Tongue (tissue), 2 donors: ENCODE data around the gene SPACA1. TPM values are rescaled to one million over a fixed set of nuclear protein-coding genes. Genes with fewer than 3 reads are reported as not detected.
"Not testable (repeated sequence)": the region's sequence is repeated elsewhere in the genome, so short reads cannot be mapped to it uniquely, and the experiment has no call there.

ENCODE experiments used
- DNase-seq: peaks from one replicate; pipeline ENCODE4 v3.0.0-alpha.2; 2015
- total RNA-seq: library from RNA; depleted of rRNA; stranded (reverse); fragments of >200 nt; gene quantifications from one replicate; pipeline ENCODE4 v1.2.3, GENCODE V29; 2014

The SPACA1 gene, protein sequence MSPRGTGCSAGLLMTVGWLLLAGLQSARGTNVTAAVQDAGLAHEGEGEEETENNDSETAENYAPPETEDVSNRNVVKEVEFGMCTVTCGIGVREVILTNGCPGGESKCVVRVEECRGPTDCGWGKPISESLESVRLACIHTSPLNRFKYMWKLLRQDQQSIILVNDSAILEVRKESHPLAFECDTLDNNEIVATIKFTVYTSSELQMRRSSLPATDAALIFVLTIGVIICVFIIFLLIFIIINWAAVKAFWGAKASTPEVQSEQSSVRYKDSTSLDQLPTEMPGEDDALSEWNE
- total RNA-seq, result not detected

DNA sequence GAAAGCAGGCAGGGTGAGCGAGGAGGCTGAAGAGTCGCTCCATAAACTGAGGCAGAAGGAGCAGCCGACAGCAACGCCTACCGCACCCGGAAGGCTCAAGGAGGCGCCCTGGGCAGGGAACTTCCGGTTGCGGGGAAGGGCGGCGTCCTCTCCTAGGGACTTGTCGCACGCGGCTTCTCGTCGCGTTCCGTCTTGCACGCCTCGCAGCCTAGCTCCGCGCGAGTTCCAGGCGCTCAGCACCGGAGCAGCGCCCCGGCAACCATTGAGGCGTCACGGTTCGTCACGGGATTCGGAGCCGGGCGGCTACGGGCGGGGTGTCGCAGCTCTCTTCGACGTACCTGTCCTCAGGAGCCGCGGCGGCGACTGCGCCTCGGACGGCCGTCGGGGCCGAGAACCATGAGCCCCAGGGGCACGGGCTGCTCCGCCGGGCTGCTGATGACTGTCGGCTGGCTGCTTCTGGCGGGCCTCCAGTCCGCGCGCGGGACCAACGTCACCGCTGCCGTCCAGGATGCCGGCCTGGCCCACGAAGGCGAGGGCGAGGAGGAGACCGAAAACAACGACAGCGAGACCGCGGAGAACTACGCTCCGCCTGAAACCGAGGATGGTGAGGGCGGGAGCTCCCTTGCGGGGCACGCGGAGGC is at the start of gene SPACA1:
Gene SPACA1, plus strand, starts transcription at position 332 of the 641 bp plus-strand sequence. Its CDS starts 65 bp downstream, at position 397.
- no peak for DNase-seq

DNA sequence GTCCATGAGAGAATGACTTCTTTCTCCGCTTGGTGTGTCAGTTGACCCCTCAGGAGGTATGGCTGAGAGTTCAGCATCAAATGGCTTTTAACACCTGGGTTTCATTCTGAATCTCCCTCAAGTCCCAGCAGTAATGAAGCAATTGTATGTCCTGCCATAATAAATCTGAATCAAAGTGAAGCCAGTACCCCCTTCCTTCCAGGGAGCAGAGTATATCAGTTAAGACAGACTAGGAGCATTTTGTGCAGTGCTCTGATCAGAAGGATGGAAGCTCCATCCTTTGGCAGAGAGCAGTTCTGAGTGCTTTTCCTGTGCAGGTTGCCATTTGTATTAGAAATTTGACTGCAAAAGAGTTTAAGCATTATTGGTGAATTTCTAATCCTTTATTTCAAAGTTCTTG is 46.9 kb upstream of the SPACA1 start:
- no peak for DNase-seq

DNA sequence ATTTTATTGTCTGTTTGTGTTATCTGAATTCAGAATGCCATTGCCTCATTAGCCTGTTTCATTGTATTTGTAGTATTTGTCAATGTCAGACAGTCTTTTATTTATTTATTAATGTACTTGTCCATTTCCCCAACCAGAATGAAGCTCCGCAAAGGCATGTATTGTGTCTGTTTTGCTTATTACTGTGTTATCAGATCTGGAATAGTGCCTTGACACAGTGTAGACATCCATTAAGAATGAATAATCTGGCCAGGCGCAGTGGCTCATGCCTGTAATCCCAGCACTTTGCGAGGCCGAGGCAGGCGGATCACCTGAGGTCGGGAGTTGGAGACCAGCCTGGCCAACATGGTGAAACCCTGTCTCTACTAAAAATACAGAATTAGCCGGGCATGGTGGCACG is 46.4 kb upstream of the SPACA1 start:
- not testable (repeated sequence) for DNase-seq

DNA sequence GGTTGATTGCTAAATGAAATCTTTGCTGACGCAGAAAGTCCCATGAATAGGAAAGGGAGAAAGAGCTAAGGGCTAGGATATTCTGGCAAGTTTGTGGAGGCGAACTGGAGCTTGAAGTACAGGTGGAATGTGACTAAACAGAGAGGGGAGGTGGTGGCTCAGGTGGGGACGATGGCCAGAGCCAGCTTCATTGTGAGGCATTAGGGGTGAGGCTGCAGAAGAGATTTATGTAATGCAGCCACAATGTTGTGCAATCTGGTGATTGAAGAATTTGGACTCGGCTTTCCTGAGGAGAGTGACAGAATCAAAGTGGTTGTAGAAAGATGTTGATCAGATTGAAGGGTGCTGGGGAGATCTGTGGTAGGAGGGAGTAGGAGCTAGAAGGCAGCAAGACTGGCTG is 42.9 kb upstream of the SPACA1 start:
- DNase-seq, result no peak

DNA sequence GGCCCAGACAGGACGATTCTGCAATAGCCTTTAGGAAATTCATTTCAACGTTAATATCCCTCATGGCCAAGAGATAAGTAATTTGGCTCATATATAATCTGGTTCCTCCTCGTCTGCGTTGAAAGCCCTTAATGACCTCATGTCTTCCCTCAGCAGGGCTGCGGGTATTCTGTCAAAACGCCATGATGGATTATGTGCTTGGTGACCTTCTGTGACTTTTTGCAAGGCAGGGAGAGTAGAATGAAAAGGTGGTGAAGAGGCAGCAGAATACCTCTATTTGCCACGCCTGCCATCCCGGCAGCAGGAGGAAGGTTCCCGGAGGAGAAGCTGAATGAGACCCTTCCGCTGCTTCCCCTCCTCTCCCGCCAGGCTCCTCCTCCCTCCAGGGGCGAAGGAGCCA is 41.1 kb upstream of the SPACA1 start:
- no peak for DNase-seq

DNA sequence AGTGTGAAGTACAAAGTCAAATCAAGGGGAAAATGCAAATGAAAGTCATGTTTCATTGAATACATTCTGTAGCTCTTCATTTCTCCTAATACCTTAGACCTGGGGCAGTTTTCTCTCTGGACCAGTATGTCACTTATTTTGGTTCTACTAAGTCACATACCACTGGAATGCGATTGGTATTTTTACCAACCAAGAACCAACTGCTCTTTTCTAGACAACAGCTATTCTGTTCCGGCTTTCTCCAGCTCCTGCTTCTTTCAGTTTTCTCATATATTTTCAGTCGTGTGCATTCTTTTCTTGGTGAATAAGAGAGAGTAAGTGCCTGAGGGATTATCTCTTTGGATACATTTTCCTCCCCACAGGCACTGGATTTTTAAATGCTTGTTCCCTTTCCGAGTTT is 39.2 kb upstream of the SPACA1 start:
- peak; percentile 11 for DNase-seq

DNA sequence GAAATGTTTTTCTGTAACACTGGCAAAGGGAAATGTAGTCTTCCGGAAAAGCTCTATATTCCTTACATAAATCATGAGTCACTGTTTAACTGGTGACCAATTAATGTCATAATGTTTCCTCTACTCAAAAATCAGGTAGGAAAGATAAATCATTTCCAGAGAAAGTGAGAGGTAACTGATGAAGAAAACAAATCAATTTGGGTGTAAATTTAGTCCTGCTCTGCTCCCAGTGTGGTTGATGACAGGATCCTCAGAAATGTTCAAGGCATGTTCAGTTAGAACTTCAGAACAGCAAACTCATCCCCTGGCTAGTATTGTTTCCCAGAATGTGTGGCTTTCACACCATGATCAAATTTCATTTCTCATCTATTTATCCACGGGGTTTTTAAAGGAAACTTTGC is 38.8 kb upstream of the SPACA1 start:
- peak; percentile 53 for DNase-seq

DNA sequence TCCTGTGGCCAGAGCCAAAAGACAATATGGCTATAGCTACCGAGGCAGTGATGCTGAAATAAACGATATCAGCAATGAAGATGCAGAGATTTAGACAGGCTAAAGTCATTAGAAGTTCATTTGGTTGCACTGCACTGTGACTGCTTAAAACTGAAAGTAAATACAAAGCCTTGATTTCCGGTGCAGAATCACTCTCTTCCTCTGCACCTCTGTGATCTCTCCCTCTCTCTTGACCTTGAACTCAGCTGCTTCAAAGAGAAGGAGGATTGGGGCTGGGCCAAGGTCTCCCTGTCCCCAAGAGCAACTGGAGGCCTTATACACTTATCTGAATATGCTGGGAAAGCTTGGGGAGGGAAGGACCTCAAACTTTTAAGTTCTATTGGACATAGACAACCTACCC is 34.6 kb upstream of the SPACA1 start:
- DNase-seq, result no peak

DNA sequence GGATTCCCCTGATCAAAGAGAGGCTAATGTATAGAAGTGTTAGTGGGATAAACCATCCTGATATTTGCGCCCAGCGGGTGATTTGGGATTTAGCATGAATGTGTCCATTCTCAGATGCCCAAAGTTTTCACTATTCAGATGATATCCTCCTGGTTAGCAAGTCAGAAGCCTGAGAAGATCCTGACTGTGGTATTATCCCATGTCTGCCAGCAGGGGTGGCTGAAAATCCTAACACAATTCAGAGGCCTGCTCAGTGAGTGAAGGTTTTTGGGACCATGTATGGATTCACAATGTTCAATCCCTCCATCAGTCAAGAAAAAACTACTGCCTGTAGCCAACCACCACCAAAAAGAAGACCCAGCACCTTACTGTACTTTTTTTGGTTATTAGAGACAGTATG is 34.1 kb upstream of the SPACA1 start:
- no peak for DNase-seq

DNA sequence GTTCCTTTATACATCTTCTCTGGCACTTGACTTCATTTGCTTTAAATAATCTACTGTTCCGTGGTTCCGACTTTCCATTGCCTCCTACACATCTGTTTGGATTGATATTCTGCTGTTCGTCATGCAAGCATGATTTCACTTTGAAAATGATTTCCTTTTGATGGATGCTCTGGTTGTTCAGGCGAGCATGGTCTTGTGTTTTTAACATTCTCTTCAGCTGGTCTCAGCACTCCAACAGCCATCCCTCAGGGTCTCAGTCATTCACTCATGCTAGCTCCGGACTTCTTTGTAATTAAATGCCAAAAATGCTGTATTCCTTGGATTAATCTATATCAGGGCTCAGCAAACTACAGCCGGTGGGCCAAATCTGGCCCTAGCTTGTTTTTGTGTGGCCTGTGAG is 27.2 kb upstream of the SPACA1 start:
- no peak for DNase-seq

DNA sequence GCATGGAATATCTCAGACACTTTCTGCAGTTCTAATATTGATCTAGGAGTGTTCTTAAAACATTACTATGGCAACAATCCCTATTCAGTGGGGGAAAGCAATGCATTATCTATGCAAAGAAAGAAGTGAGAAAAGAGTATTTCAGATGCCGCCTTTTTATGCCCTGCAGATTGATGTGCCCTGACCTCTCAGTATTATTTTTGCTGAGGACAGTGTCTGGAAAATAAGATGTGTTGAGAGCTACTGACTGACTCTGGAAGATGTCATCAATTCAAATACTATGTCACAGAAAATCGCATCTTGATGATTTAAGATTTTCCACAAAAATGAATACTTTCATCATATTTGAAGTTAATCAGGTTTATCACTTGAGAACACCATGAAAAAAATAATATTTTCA is 22.9 kb upstream of the SPACA1 start:
- DNase-seq, result no peak

DNA sequence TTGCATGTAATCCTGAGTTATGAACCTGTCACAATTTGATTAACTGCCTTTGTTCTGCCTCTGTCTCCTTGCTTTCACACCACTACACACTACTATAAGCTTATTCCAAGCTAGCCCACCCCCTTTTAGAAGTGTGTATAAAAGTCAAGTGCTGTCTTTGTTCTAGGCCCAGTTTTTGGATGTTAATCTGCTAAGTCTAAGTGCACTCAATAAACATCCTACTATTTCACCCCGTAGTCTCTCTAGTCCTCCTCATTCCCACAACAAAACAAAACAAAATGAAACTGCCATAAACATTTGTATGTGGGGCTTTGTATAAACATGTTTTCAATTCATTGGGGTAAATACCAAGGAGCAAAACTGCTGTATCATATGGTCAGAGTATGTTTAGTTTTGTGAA is 16.1 kb upstream of the SPACA1 start:
- DNase-seq, result no peak

DNA sequence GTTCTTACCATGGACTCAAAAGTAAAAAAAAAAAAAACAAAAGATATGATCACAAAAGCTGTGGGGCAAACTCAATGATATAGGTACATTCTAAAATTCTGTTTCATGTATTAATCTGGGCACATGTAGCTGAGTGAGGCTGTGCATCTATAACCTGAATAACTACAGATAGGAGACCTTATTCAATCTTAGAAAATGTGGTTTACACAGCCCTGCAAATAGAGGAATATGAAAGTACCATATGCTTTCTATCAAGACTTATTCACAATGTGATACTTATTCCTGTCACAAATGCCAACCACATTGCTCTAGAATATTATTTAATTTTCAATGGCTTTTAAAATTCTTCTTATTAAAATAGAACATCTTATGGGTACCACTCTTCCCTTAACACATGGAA is 3.1 kb upstream of the SPACA1 start:
- DNase-seq, result no peak

DNA sequence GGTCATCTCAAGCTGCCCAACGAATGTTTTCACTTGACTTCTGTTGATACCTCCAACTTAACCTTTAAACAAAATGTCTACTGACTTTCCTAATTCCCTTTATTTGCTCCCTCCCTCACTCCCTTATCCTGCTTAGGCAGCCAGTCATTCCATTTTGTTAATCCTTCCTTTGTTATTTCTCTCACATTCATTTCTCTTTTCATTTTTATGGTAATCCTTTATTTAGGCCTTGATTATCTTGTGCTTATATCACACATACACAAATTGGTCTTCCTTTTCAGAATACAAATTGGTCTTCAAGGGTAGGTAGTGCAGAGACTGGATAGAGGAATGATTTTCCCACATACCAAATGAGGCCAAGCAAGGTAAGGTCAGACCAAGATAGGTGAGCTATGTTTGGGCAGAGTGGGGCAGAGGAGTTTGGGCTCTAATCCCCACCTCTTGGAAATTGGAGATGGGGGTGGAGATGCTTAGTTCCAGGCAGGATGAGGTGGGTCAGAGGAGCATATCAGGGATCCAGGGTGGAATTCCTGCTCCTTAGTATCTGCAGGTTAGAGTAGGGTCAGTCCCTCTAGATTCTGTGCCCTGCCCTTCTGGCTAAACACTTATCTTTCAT is 2.0 kb upstream of the SPACA1 start:
- DNase-seq, result no peak

DNA sequence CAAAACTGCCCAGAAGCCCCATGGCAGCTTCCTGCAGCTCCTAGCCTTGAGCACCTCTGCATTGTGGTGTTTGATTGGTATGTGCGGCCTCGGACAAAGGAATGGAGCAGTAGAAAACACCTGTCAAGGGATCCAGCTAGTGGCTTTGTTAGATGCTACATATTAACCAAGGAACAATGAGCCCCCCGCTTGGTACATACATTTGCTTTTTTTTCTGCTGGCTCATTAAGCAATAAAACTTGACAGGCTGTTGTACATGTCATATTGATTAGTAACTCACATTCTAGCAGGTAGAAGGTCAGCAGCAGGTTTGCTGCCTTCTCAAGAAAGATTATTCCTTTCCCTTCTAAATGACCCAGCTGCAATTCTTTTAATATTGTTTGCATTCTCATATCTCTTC is 937 bp downstream of the SPACA1 start:
- no peak for DNase-seq

DNA sequence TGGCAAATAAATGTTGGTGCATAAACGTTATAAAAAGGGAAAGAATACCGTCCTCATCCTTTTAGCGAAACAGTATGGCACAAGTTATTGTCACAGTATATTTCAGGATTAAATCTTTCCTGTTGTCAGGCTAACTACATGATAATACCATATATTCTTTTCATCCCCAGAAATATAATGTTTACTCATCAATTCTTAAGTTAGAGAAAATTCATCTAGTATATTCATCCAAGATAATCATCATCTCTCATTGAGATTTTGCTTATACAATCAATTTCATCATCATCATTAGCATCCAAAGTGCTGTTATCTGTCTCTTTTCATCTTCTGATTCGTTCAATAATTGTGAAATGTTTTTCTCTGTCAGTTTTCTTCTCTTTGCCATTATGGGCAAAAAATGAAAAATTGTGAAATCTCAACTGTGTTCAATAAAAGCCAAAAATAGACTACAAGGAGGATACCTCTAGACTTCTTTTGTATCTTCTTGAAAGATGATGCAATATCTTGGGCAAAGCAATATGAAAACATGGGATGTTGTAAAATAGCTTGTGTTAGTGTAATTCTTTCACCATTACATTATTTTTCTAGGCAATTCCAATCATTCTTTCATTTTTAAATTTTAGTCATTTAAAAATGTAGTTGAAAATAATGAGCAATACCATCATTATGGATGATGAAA is 2.6 kb downstream of the SPACA1 start:
- DNase-seq, result no peak

DNA sequence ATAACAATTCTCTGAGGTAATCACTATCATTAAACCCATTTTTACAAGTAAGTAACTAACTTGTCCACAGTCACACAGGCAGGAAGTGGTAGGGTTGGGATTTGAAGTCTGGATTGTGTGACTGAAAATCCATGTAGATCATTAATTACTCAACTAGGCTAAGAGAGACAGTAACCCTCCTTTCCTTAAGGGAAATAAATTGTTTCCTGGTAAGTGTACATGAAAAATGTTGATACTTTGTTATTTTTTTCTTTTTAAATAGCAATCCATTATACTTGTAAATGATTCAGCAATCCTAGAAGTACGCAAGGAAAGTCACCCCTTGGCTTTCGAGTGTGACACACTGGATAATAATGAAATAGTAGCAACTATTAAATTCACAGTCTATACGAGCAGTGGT is 11.6 kb downstream of the SPACA1 start:
- no peak for DNase-seq

DNA sequence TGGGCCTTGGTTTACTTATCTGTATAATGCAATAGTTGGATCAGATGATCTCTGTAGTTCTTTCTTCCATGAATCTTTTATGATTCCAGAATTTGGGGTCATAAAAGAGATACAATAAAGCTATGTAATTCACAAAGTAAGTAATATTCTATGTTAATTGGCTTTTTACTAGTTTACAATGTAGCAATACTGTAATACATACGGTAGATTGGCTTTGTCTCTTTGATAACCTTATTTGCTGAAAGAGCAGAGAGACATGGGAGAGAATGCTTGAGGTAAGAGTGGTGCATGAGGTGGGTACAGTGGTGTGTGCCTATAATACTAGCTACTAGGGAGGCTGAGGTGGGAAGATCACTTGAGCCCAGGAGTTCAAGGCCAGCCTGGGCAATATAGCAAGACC is 14.7 kb downstream of the SPACA1 start:
- no peak for DNase-seq

DNA sequence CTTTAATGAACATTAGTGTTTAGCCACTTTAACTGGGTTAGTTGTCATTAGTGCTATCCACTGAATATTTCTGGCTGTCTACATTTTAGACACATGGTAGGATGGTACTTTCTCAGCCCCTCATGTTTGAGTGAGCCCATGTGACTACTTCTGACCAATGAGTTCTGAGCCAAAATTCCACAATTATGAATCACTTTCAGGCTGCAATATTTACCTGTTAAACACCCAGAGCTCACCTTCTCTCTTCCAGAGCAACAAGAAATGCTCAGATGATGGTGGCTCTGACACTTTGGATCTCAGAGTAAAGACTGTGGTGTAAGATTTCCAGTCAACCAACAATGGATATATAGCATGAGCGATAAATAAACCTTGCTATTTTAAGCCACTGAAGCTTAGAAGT is 24.8 kb downstream of the SPACA1 start:
- no peak for DNase-seq

DNA sequence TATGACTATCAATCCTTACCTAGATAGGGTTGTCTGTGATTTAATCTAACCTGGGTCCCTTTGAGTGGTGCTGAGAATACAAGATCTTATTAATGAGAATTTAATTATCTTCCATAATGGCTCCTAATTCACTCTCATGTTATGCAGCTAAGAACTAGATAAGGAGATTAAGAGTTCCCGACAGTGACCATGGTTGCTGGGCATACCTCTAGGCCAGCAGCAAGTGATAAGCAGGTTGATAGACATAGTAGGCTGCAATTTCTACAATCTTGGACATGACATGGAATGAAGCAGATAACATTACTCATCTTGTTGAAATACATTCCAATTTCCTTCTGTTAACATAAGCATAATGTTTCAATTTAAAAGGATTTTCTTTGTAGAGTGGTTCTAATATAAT is 27.1 kb downstream of the SPACA1 start:
- DNase-seq, result no peak

DNA sequence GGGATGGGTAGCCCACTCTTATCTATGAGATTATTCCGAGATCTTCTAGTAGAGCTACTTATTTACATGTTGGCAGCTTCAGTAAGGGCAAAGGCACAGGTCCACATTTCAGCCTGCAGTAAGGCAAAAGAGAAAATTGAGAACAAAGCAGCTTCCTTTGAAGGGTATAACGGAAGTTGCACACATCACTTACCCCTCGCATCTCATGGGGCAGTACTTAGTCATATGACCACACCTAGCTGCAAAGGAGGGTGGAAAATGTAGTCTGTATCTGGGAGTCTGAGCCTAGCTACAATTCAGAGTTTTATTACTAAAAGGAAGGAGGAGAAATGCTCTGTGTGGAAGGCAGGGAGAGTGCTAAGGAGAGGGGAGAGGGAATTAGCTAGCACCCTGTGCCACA is 29.7 kb downstream of the SPACA1 start:
- no peak for DNase-seq

DNA sequence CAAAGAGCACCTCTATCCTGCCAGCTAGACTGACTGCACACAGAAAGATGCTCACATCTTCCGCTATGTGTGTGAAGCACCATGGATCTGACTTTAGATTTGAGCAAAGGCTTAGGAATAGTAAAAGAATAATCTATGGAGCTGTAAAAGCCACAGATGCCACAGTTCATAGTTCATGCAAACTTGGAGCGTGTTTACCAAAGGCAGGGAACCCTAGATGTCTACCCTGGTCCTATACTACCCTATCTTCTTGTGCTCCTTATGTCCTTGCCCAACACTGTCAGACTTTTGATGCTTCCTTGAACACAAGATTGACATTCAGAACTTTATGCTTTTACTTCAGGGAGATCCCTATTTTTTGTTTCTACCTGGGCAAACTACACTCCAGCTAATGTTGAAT is 39.2 kb downstream of the SPACA1 start:
- no peak for DNase-seq

DNA sequence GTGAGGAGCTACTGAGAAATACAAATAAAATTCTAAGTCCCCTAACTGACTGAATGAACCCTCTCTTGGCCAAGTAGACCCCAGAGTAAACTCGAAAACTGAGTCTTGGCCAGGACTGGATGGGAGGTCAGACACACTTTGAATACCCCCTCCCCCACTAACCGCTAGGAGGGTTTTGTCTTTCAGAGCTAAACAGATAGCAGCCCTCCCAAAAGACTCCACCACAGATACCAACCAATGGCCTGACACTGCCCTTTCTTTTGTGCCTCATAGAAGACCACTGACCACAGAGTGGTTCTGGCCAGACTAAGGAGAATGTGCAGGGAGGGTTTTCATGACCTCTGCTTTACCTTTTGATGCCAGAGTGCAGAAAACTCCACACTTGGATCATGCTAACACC is 42.1 kb downstream of the SPACA1 start:
- DNase-seq, result no peak
